Hepatocyte (in vitro differentiated cells): Measurements from ENCODE around the gene PLPP4.

Experiments used
- CTCF ChIP-seq: fragments of 200-600 bp; sonication (generic); IDR thresholded peaks from 2 replicates; pipeline ENCODE4 v1.5.1; 2016; ENCODE audit warnings: antibody characterized with exemption, mild to moderate bottlenecking; ENCODE audit not compliant: poor library complexity
- EZH2 ChIP-seq: fragments of 200-600 bp; sonication (generic); IDR thresholded peaks from 2 replicates; pipeline ENCODE4 v1.6.1; 2016; ENCODE audit warnings: antibody characterized with exemption, mild to moderate bottlenecking, borderline replicate concordance

DNA sequence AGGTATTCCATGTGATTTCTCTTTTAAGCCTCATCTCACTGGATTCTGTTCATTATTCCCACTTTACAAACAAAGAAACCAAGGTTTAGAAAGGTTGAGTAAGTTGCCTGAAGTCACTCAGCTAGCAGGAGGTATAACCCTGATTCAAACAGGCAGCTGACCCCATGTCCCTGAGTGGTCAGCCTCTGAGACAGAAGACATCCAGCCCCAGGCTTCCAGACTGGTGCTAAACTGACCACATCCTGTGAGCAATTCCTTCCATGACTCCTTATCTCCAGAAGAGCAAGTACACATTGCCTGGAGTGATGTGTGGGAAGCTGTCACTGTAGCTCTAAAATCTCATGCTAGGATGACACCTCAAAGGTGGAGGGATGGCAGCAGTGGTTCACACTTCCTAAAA, 3.7 kb downstream of the PLPP4 start:
- TF ChIP-seq CTCF = no peak
- TF ChIP-seq EZH2 = no peak
